NCI-H2029 (cell line): ENCODE measurements around the gene KAT6B.
"Not testable (repeated sequence)": the region's sequence is repeated elsewhere in the genome, so short reads cannot be mapped to it uniquely, and the experiment has no call there.

ENCODE experiments used
- DNase-seq: peaks from one replicate; lab custom pipeline; 2025; lab: John Stamatoyannopoulos, UW

Gene KAT6B

DNA sequence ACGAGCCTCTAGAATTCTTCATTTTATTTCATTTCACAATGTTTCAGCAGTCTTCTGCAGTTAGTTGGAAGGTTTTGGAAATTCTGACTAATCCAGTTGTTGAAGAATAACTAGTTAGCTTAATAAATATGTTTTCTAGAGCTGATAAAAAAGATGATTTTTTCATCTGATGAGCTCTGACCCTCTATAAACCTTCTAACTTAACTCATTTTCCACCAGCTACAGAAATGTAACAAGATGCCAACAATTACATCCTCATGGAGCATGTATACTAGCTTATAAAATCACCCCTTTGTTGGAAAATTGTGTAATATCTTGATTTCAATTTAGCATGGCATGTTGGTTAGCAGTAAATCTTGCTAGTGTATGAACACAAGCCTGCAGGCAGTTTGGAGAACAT is 33.1 kb downstream of the KAT6B start:
- DNase-seq, result no peak

DNA sequence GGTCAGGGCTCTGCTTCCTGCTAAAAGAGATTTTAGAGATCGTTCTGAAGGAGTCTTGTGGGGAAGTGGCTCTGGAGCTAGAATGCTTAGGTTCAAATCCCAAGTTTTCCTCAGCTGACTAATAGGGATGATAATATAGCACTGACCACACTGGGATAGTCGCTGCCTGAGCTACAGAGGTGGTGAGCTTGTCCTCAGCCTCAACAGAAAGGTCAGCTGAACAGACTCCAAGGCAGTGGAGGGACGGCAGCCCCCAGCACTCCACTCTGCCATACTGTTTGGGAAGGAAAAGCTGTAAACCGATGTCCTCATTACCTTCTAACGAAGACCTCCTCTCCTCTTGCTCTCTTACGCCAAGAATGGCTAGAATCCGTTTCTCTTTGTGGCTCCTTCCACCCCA is 36.2 kb downstream of the KAT6B start:
- no peak for DNase-seq

DNA sequence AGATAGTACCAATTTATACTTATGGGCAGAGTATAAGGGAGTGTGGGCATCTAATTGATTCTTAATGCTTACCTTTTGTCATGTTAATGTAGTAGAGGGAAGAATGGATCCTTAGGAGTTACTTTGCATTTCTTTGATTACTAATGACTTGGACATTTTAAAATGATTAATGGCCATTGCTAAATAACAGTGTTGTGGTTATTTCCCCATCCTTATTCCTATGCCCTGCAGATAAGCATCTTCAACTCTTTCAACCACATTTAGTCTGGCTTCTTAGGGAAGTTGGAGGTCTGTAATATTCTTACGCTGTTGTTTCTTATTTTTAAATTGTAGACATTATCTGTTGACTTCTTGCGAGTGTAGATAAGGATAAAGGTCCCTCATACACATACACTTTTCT is 37.2 kb downstream of the KAT6B start:
- no peak for DNase-seq

DNA sequence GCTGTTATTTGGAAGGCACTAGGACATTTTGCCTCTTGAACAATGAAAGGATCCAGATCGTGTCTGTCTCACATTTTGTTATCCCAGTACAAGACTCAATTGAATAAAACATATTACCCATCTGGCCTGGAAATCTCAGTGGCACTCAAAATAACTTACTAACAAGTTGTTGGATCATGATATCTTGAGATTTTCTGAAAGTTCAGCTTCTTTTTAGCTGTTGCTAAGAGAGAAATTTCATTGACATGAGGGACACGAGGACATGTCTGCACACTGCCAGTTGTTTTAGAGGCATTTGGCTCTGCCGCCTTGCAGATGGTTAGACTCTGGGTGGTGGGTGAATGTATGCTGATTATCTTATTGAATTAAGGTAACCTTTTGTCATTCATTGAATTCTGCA is 41.0 kb downstream of the KAT6B start:
- DNase-seq, result no peak

- DNase-seq, result no peak
Measured at GRCh38 chr10:74868392-74868977, 42.1 kb downstream of the KAT6B start.

DNA sequence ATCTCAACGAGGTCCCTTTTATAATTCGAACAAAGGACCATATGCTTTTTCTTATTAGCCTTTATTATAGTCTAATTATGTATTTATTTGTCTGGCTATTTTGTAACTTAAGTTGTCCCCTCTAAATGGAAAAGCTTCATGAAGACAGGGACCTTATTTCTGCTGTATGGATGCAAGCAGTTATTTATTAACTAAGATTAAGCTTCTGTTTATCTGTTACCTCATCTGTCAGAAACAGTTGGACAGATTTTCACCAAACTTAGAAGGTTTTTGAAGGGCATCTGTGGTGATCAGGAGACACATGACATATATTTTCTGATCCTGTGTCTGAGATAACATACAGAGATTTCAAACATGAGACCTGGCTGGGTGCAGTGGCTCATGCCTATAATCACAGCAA is 43.2 kb downstream of the KAT6B start:
- no peak for DNase-seq

- no peak for DNase-seq
Measured at GRCh38 chr10:74870191-74870590, 43.8 kb downstream of the KAT6B start.

- DNase-seq, result no peak
Measured at GRCh38 chr10:74871595-74872382, 45.4 kb downstream of the KAT6B start.

DNA sequence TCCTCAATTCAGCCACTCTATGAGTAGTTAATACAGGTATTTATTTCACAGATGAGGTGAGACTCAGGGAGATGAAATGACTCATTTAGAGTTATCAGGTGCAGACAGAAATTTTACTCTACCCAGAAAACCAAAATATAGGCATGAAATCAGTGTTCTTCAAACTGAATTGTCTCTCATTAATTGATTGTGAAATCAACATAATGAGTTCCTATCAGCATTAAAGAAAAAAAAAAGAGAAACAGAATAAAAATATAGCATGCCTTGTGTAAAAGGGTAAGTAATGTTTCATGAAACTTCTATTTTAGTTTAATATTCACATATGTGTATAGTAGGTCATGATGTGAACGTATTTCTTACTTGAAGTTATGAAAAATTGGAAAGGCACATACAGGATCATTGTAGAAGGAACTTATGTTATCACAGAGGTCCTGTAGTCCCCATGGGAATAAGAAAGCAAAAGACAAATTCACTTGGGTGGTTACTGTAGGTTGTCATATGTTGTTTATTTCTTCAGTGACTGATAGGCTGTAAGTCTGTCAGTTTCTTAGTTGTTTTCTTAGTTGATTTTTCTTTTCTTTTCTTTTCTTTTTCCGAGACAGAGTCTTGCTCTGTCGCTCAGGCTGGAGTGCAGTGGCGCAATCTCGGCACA is 47.5 kb downstream of the KAT6B start:
- no peak for DNase-seq

DNA sequence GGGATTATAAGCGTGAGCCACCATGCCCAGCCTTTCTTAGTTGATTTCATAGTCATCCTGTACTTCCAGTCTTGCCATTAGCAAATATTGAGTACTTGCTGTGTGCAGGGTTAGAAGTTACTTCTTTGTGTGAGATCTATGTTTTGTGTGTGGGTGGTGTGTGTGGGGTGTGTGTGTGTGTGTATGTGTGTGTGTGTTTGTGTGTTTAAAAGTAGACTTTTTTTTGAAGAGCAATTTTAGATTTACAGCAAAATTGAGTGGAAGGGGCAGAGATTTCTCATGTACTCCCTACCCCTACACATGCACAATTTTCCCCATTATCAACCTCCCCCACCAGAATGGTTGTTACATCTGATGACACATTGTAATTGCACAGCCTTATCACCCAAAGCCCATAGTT is 48.2 kb downstream of the KAT6B start:
- DNase-seq, result no peak

- DNase-seq, result no peak
Measured at GRCh38 chr10:74875068-74875467, 48.7 kb downstream of the KAT6B start.

DNA sequence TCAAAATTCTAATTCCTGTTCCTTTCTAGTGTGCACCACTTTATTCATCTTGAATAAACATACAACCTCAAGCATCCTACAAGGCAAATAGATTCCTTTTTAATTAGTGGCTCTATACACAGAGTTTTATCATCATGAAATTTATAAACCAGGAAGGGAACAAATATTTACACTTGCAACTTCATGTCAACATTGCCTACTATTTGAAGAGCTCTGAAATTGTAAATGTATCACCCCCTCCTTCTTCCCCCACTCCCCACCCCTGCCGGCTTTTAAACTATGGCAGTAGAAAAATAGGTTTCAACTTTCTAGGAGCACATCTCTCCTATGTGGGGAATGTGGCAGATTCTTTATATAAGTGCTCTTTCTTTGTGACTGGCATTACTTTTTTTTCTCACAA is 49.6 kb downstream of the KAT6B start:
- DNase-seq, result peak; percentile 39

- DNase-seq, result not testable (repeated sequence)
Measured at GRCh38 chr10:74877054-74877453, 50.7 kb downstream of the KAT6B start.

DNA sequence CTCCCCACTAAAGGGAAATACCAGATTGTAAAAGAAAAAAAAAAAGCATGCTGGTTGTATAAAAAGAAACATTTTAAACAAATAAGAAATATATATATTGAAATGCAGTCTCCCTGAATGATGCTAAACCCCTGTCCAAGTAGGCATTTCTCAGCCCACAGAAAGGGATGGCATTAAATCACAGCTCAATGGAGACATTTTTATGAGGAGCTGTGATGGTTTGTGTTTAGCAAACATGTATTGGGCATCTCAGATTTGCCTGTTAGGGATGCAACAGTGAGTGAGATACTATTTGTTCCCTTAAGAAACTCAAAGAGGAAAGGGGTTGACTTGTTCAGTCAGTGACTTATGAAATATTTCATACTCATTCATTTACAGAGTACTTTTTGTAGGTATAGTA is 51.5 kb downstream of the KAT6B start:
- no peak for DNase-seq

DNA sequence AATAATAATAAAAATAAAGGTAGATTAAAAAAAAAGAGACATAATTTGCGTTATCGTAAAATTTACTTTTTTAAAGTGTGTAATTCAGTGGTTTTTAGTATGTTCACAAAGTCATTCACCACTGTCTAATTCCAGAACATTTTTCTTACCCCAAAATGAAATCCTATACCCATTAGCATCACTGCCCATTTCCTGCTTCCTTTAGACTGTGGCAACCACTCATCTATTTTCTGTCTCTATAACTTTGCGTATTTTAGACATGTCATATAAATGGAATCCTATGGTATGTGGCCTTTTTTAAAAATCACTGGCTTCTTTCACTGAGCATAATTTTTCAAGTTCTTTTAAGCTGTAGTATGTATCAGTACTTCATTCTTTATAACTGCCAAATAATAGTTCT is 53.6 kb downstream of the KAT6B start:
- DNase-seq, result no peak

DNA sequence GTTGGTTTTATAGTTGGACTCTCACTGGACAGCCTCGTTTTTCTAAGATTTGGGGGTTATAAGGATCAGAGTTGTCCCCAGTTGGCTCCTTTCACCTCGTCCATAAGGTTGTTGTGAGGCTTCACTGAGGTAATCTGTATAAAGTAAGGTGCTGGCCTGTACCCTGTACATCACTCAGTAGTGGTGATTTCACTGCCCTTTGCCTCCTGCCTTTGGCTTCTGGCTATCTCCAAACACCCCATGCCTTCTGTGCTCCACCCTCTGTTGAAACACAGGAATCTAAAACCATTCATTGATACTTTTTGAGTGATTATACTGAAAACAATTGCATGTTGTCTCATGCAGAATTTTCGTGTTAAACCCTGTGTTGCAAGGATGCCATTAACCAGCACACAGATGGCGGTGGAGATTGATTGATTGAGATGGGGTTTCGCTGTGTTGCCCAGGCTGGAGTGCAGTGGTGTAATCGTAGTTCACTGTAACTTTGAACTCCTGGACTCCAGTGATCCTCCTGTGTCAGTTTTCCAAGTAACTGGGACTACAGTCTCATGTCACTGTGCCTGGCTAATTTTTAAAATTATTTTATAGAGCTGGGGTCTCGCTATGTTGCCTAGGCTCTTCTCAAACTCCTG is 55.0 kb downstream of the KAT6B start:
- DNase-seq, result no peak

GRCh38 chr10:74882427-74882826 is 56.0 kb downstream of the KAT6B start:
- DNase-seq, result no peak

DNA sequence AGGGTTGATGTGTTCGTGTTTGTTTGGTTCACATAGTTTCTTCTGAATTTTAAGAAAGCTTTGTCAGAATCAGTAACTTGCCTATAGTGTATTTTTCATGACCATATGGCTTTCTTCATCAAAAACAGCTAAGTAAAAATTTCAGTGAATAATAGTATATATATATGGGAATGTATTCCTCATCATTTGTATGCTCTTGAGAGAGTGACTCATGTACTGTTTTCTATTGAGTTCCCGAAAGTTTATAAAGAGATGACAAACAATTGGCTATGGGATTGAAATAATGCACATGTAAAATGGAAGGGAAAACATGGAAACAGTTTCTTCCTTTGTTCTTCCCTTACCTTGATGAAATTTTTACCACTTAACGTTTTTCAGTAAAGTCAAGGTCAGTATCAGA is 56.4 kb downstream of the KAT6B start:
- no peak for DNase-seq

GRCh38 chr10:74883428-74883827 is 57.0 kb downstream of the KAT6B start:
- no peak for DNase-seq

GRCh38 chr10:74887614-74888284 is 61.3 kb downstream of the KAT6B start:
- DNase-seq, result no peak

GRCh38 chr10:74888962-74889661 is 62.7 kb downstream of the KAT6B start:
- DNase-seq, result no peak

DNA sequence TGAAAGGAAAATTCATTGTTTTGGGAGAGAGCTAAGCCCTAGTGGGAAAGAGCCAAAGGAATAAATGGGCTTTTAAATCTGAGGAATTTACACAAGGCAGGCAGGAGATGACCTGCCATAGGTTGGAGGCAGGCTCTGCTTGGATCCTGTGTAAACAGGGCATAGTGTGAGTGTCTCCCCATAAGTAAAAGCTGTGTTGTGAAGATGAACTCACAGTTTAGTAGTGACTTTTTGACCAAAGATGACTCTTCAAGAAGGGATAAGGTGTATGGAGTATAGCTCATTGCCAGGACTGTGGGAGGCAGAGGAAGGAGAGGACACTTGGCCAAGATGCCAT is 63.2 kb downstream of the KAT6B start:
- no peak for DNase-seq
